HG03159 (cell line): Measurements from ENCODE around the gene KCNK1.

Source experiments
- ATAC-seq: cut with Tn5 transposase; IDR thresholded peaks from one replicate; pipeline ENCODE4 v1.9.1; 2021; ENCODE audit warnings: mild to moderate bottlenecking, moderate library complexity; ENCODE audit not compliant: unreplicated experiment

The KCNK1 gene

GRCh38 chr1:233613252-233614172 is at the start of gene KCNK1:
KCNK1 (plus strand) TSS chr1:233614106; CDS start chr1:233614172, 66 bp downstream.
- ATAC-seq, result peak; percentile 24

- no peak for ATAC-seq
Measured at GRCh38 chr1:233565313-233565712, 48.6 kb upstream of the KCNK1 start.

- ATAC-seq, result no peak
Measured at GRCh38 chr1:233566886-233567285, 47.0 kb upstream of the KCNK1 start.

- no peak for ATAC-seq
Measured at GRCh38 chr1:233569636-233570035, 44.3 kb upstream of the KCNK1 start.

- ATAC-seq, result no peak
Measured at GRCh38 chr1:233570216-233570615, 43.7 kb upstream of the KCNK1 start.

GRCh38 chr1:233570706-233571105 is 43.2 kb upstream of the KCNK1 start:
- ATAC-seq, result no peak

GRCh38 chr1:233572896-233573295 is 41.0 kb upstream of the KCNK1 start:
- no peak for ATAC-seq

GRCh38 chr1:233575450-233575849 is 38.5 kb upstream of the KCNK1 start:
- no peak for ATAC-seq

- no peak for ATAC-seq
Measured at GRCh38 chr1:233582439-233582838, 31.5 kb upstream of the KCNK1 start.

GRCh38 chr1:233584376-233584775 is 29.5 kb upstream of the KCNK1 start:
- no peak for ATAC-seq

GRCh38 chr1:233584931-233585330 is 29.0 kb upstream of the KCNK1 start:
- ATAC-seq, result no peak

GRCh38 chr1:233586301-233586700 is 27.6 kb upstream of the KCNK1 start:
- no peak for ATAC-seq

- ATAC-seq, result no peak
Measured at GRCh38 chr1:233587196-233587595, 26.7 kb upstream of the KCNK1 start.

GRCh38 chr1:233587958-233588799 is 25.7 kb upstream of the KCNK1 start:
- no peak for ATAC-seq

- ATAC-seq, result no peak
Measured at GRCh38 chr1:233597489-233597901, 16.4 kb upstream of the KCNK1 start.

GRCh38 chr1:233598891-233599541 is 14.9 kb upstream of the KCNK1 start:
- ATAC-seq, result peak; percentile 89

GRCh38 chr1:233599542-233600073 is 14.3 kb upstream of the KCNK1 start:
- ATAC-seq, result peak; percentile 40

- ATAC-seq, result no peak
Measured at GRCh38 chr1:233600488-233600887, 13.4 kb upstream of the KCNK1 start.

GRCh38 chr1:233603478-233603877 is 10.4 kb upstream of the KCNK1 start:
- no peak for ATAC-seq

GRCh38 chr1:233605205-233605604 is 8.7 kb upstream of the KCNK1 start:
- no peak for ATAC-seq

GRCh38 chr1:233606813-233607212 is 7.1 kb upstream of the KCNK1 start:
- ATAC-seq, result no peak
